ENCODE data around the gene PIANP.

- TF ChIP-seq CTCF (IDR thresholded peaks at IDR 0.05 in 2 of 3, conservative IDR thresholded peaks at IDR 0.05 in 1 of 3; ENCODE audit: borderline replicate concordance in 1 of 3, insufficient read depth in 1 of 3, low read depth in 2 of 3, low read length in 2 of 3) (no peak), SIN3A (IDR thresholded peaks at IDR 0.05; ENCODE audit: low read depth) (no peak), EZH2 (IDR thresholded peaks at IDR 0.05) (no peak), YY1 (IDR thresholded peaks at IDR 0.05; ENCODE audit: extremely low read depth, insufficient replicate concordance, low read depth, low read length) (no peak), MAX (IDR thresholded peaks at IDR 0.05) (no peak), REST (IDR thresholded peaks at IDR 0.05; ENCODE audit: low read depth) (no peak), POLR2A (IDR thresholded peaks at IDR 0.05; ENCODE audit: borderline replicate concordance, extremely low read depth, insufficient read depth, insufficient read length) (no peak), ZFX (IDR thresholded peaks at IDR 0.05) (no peak), SP1 (IDR thresholded peaks at IDR 0.05; ENCODE audit: low read depth) (no peak)
These were observed 54.1 kb downstream of the PIANP start for GRCh38 chr12:6646276-6647082.
